ENCODE measurements around the gene HOXA5. TPM values are rescaled to one million over a fixed set of nuclear protein-coding genes. Genes with fewer than 3 reads are reported as not detected.

HOXA5 gene
- total and polyA plus RNA-seq, 10 of the 15 experiments (the other 5 are each of a cell fraction or from before 2014, with no cell fraction given), result 0.05 to 0.13 TPM; not detected in 8

DNA sequence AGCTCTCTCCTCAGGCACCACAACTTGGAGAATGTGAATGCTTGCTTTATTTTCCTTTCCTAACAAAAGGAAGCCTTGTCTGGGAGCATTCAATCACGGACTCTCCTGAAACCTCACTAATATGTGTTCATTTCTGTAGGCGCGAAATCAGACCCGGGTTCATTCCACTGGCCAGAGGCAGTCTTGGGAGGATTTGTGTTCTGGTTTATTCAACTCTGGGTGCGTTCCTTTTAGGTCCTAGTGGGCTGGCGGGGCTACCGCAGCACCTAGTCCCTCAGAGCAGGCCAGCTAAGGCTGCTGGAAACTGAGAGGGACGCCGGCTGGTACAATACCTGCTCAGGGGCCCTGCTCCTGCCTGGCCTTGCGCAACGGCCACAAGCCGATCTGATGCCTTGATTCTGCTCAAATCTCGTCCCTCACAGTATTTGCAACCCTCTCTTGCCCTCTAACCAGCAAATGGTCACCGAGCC is 20.4 kb downstream of the HOXA5 start:
- H3K79me2 ChIP-seq (ENCODE audit: control insufficient read depth, insufficient read depth, low read length), result no peaks in the 10 kb centered on the region
- H3K4me2 ChIP-seq (ENCODE audit: control insufficient read depth, insufficient read depth), result no peak overlapping the region
- CTCF ChIA-PET, result no interaction called here
- intact Hi-C loops (cut with micrococcal nuclease; ENCODE audit: unreplicated experiment) (no loop called here), in situ Hi-C loops (cut with MboI) (no loop called here)
- no peaks in the 10 kb centered on the region for H3K9me3 ChIP-seq (replicated peaks; ENCODE audit: control insufficient read depth, insufficient read depth, low read length)
- H3K27ac ChIP-seq (ENCODE audit: control insufficient read depth, insufficient read depth), result no peak overlapping the region
- no peak overlapping the region for H3K4me3 ChIP-seq
- DNase-seq (ENCODE audit: low read depth, low spot score) (no peak), FAIRE-seq (no peak), ATAC-seq (no peak)
- WGBS (ENCODE audit: insufficient coverage, insufficient replicate concordance, low lambda C conversion rate, missing lambda C conversion rate), result 46% methylated on average over 14 of the region's 14 CpGs
- no peak overlapping the region for H3K9ac ChIP-seq (ENCODE audit: control insufficient read depth, insufficient read depth, low read length)
- no peaks in the 10 kb centered on the region for H3K4me1 ChIP-seq (ENCODE audit: control insufficient read depth, insufficient read depth, low read length)
- no TSS peak for BruUV-seq (replicated peaks)
- H2AFZ ChIP-seq (ENCODE audit: control insufficient read depth, low read depth, low read length), result no peak overlapping the region
- H4K20me1 ChIP-seq (ENCODE audit: control insufficient read depth, insufficient read depth), result no peaks in the 10 kb centered on the region
- RAD21 ChIA-PET (ENCODE audit: unreplicated experiment), result no interaction called here
- SMC1A ChIA-PET (ENCODE audit: uncharacterized antibody, unreplicated experiment), result no interaction called here
- peaks cover 0 to under 1% of the 10 kb centered on the region in 2 experiments; a peak in 3 of 4 replicates for H3K27me3 ChIP-seq (replicated peaks in 1 of 2; ENCODE audit: control insufficient read depth in 2 of 2, insufficient read depth in 2 of 2, low read length in 1 of 2)
- POLR2A ChIA-PET, result no interaction called here
- H3K36me3 ChIP-seq (ENCODE audit: control insufficient read depth in 2 of 2, insufficient read depth in 2 of 2, low read length in 1 of 2), result no peaks in the 10 kb centered on the region
- no peak for TF ChIP-seq MTA3 (IDR thresholded peaks at IDR 0.05; ENCODE audit: borderline replicate concordance, low read length)
- TF ChIP-seq RCOR1 (conservative IDR thresholded peaks at IDR 0.05; ENCODE audit: low read depth, low read length), result no peak
- no peak for TF ChIP-seq MEF2A (IDR thresholded peaks at IDR 0.05; ENCODE audit: insufficient read depth, low read depth, low read length)
- TF ChIP-seq, protein P1, sequence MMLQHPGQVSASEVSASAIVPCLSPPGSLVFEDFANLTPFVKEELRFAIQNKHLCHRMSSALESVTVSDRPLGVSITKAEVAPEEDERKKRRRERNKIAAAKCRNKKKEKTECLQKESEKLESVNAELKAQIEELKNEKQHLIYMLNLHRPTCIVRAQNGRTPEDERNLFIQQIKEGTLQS (IDR thresholded peaks at IDR 0.05; ENCODE audit: borderline replicate concordance, extremely low read depth, low read depth, low read length), result no peak
- TF ChIP-seq NFYA (IDR thresholded peaks at IDR 0.05; ENCODE audit: borderline replicate concordance, low read depth, low read length), result no peak
- TF ChIP-seq, protein P2, sequence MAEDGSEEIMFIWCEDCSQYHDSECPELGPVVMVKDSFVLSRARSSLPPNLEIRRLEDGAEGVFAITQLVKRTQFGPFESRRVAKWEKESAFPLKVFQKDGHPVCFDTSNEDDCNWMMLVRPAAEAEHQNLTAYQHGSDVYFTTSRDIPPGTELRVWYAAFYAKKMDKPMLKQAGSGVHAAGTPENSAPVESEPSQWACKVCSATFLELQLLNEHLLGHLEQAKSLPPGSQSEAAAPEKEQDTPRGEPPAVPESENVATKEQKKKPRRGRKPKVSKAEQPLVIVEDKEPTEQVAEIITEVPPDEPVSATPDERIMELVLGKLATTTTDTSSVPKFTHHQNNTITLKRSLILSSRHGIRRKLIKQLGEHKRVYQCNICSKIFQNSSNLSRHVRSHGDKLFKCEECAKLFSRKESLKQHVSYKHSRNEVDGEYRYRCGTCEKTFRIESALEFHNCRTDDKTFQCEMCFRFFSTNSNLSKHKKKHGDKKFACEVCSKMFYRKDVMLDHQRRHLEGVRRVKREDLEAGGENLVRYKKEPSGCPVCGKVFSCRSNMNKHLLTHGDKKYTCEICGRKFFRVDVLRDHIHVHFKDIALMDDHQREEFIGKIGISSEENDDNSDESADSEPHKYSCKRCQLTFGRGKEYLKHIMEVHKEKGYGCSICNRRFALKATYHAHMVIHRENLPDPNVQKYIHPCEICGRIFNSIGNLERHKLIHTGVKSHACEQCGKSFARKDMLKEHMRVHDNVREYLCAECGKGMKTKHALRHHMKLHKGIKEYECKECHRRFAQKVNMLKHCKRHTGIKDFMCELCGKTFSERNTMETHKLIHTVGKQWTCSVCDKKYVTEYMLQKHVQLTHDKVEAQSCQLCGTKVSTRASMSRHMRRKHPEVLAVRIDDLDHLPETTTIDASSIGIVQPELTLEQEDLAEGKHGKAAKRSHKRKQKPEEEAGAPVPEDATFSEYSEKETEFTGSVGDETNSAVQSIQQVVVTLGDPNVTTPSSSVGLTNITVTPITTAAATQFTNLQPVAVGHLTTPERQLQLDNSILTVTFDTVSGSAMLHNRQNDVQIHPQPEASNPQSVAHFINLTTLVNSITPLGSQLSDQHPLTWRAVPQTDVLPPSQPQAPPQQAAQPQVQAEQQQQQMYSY (CRISPR knock-in tag; IDR thresholded peaks at IDR 0.05), result no peak
- TF ChIP-seq, protein P3, sequence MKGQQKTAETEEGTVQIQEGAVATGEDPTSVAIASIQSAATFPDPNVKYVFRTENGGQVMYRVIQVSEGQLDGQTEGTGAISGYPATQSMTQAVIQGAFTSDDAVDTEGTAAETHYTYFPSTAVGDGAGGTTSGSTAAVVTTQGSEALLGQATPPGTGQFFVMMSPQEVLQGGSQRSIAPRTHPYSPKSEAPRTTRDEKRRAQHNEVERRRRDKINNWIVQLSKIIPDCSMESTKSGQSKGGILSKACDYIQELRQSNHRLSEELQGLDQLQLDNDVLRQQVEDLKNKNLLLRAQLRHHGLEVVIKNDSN (IDR thresholded peaks at IDR 0.05; ENCODE audit: borderline replicate concordance, extremely low read length, insufficient read depth, low read depth, low read length), result no peak
- TF ChIP-seq, protein P4, sequence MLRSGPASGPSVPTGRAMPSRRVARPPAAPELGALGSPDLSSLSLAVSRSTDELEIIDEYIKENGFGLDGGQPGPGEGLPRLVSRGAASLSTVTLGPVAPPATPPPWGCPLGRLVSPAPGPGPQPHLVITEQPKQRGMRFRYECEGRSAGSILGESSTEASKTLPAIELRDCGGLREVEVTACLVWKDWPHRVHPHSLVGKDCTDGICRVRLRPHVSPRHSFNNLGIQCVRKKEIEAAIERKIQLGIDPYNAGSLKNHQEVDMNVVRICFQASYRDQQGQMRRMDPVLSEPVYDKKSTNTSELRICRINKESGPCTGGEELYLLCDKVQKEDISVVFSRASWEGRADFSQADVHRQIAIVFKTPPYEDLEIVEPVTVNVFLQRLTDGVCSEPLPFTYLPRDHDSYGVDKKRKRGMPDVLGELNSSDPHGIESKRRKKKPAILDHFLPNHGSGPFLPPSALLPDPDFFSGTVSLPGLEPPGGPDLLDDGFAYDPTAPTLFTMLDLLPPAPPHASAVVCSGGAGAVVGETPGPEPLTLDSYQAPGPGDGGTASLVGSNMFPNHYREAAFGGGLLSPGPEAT (IDR thresholded peaks at IDR 0.05; ENCODE audit: low read depth), result no peak
- TF ChIP-seq SMC3 (IDR thresholded peaks at IDR 0.05; ENCODE audit: borderline replicate concordance, low read length), result no peak
- TF ChIP-seq TCF7 (IDR thresholded peaks at IDR 0.05; ENCODE audit: borderline replicate concordance), result no peak
- no peak for TF ChIP-seq SMAD5 (IDR thresholded peaks at IDR 0.05; ENCODE audit: low read depth)
- TF ChIP-seq, protein P5, sequence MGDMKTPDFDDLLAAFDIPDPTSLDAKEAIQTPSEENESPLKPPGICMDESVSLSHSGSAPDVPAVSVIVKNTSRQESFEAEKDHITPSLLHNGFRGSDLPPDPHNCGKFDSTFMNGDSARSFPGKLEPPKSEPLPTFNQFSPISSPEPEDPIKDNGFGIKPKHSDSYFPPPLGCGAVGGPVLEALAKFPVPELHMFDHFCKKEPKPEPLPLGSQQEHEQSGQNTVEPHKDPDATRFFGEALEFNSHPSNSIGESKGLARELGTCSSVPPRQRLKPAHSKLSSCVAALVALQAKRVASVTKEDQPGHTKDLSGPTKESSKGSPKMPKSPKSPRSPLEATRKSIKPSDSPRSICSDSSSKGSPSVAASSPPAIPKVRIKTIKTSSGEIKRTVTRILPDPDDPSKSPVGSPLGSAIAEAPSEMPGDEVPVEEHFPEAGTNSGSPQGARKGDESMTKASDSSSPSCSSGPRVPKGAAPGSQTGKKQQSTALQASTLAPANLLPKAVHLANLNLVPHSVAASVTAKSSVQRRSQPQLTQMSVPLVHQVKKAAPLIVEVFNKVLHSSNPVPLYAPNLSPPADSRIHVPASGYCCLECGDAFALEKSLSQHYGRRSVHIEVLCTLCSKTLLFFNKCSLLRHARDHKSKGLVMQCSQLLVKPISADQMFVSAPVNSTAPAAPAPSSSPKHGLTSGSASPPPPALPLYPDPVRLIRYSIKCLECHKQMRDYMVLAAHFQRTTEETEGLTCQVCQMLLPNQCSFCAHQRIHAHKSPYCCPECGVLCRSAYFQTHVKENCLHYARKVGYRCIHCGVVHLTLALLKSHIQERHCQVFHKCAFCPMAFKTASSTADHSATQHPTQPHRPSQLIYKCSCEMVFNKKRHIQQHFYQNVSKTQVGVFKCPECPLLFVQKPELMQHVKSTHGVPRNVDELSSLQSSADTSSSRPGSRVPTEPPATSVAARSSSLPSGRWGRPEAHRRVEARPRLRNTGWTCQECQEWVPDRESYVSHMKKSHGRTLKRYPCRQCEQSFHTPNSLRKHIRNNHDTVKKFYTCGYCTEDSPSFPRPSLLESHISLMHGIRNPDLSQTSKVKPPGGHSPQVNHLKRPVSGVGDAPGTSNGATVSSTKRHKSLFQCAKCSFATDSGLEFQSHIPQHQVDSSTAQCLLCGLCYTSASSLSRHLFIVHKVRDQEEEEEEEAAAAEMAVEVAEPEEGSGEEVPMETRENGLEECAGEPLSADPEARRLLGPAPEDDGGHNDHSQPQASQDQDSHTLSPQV (IDR thresholded peaks at IDR 0.05), result no peak
- no peak for TF ChIP-seq MYC (IDR thresholded peaks at IDR 0.05; ENCODE audit: insufficient read depth, insufficient read length, insufficient replicate concordance, low read length, severe bottlenecking)
